Measurements from ENCODE around the gene KRT24. TPM values are rescaled to one million over a fixed set of nuclear protein-coding genes. Genes with fewer than 3 reads are reported as not detected.

KRT24 gene
- total and polyA plus RNA-seq, 2 of the 4 experiments (the other 2 are of a cell fraction): not detected

GRCh38 chr17:40714473-40714872 is 10.9 kb upstream of the KRT24 start:
- Histone ChIP-seq H2AK9ac (replicated peaks; ENCODE audit: low read depth, low read length, poor library complexity) (no peak overlapping the region), H3K4me2 (ENCODE audit: low read depth, low read length) (no peak overlapping the region), H2BK15ac (ENCODE audit: low read depth, low read length) (no peak overlapping the region), H3K18ac (ENCODE audit: low read depth, low read length) (no peak overlapping the region), H3K9me3 (ENCODE audit: control insufficient read depth, insufficient read depth, low read length) (no peaks in the 10 kb centered on the region), H3K27me3 (ENCODE audit: control insufficient read depth, insufficient read depth, low read length) (peaks cover 45% of the 10 kb centered on the region), H3K9ac (ENCODE audit: low read depth, low read length) (no peak overlapping the region), H3K23ac (ENCODE audit: low read depth, low read length) (no peak overlapping the region), H4K91ac (ENCODE audit: insufficient read depth, low read depth, low read length) (no peak overlapping the region), H2BK20ac (ENCODE audit: low read depth, low read length) (no peak overlapping the region), H3K4me1 (ENCODE audit: control insufficient read depth, insufficient read depth, low read length) (no peaks in the 10 kb centered on the region), H4K8ac (ENCODE audit: low read depth in 2 of 2, low read length in 2 of 2) (no peak overlapping the region), H3K4me3 (ENCODE audit: insufficient read depth, low read depth, low read length) (no peak overlapping the region), H2AK5ac (ENCODE audit: low read depth, low read length) (no peak overlapping the region), H3K79me1 (ENCODE audit: low read depth in 1 of 2, low read length in 2 of 2) (no peaks in the 10 kb centered on the region), H3K27ac (ENCODE audit: insufficient read depth, low read length) (no peak overlapping the region), H4K20me1 (ENCODE audit: insufficient read depth, low read length) (no peaks in the 10 kb centered on the region), H4K5ac (ENCODE audit: low read depth, low read length) (no peak overlapping the region), H3K56ac (ENCODE audit: extremely low read depth, insufficient read depth, low read length) (no peak overlapping the region), H3K14ac (replicated peaks; ENCODE audit: low read depth, low read length) (no peak overlapping the region), H2AFZ (replicated peaks; ENCODE audit: low read length, poor library complexity) (no peak overlapping the region), H3K9me1 (ENCODE audit: insufficient read depth, low read length) (no peaks in the 10 kb centered on the region), H2BK5ac (ENCODE audit: low read depth, low read length, poor library complexity, severe bottlenecking) (no peak overlapping the region), H2BK120ac (ENCODE audit: low read depth, low read length) (no peak overlapping the region), H3K4ac (ENCODE audit: low read depth, low read length) (no peak overlapping the region), H3K36me3 (ENCODE audit: control insufficient read depth, insufficient read depth, low read length) (no peaks in the 10 kb centered on the region)
- CTCF ChIA-PET: no interaction called here
- DNase-seq (no peak), ATAC-seq (ENCODE audit: low read depth) (no peak)
- in situ Hi-C loops (cut with MboI; ENCODE audit: low sequenced_read_pairs): no loop called here
- no TSS peak for BruUV-seq (replicated peaks)
- TF ChIP-seq FOS (IDR thresholded peaks at IDR 0.05; ENCODE audit: low read depth, low read length) (no peak), RAD21 (IDR thresholded peaks at IDR 0.05; ENCODE audit: low read length) (no peak), NFE2L2 (IDR thresholded peaks at IDR 0.05; ENCODE audit: low read depth, low read length) (no peak), ELK1 (IDR thresholded peaks at IDR 0.05; ENCODE audit: borderline replicate concordance, low read depth, low read length) (no peak), MAFK (IDR thresholded peaks at IDR 0.05; ENCODE audit: low read depth, low read length) (no peak), SMC3 (IDR thresholded peaks at IDR 0.05; ENCODE audit: low read depth, low read length) (no peak), CHD1 (IDR thresholded peaks at IDR 0.05; ENCODE audit: low read depth, low read length) (no peak), RCOR1 (IDR thresholded peaks at IDR 0.05; ENCODE audit: insufficient replicate concordance, low read length) (no peak), MAZ (IDR thresholded peaks at IDR 0.05; ENCODE audit: borderline replicate concordance, low read depth, low read length) (no peak)
- no CpG with 5 or more reads among the region's 6 CpGs for WGBS, 2 experiments (ENCODE audit: extremely low coverage in 2 of 2, insufficient read length in 1 of 2)
- dilution Hi-C loops (cut with HindIII; ENCODE audit: low sequenced_read_pairs, unreplicated experiment): no loop called here
- POLR2A ChIA-PET (ENCODE audit: unreplicated experiment): no interaction called here
- intact Hi-C loops (cut with micrococcal nuclease): no loop called here

Measured in IMR-90 (cell line).